CD14-positive monocyte (primary cell): Measurements from ENCODE around the gene FOXE3. TPM values are rescaled to one million over a fixed set of nuclear protein-coding genes. Genes with fewer than 3 reads are reported as not detected.

Experiments used
- DNase-seq, 3 donors: peaks; one replicate each; pipeline ENCODE4 v3.0.0-alpha.2; 2011 to 2022
- H2AFZ ChIP-seq: 2 replicates; pipeline ENCODE4 v1.6.0; 2012; ENCODE audit warnings: mild to moderate bottlenecking, low read depth, low read length, inconsistent platforms; ENCODE audit not compliant: insufficient read depth, poor library complexity, severe bottlenecking
- H3K27ac ChIP-seq, 2 donors: 1 replicate in 1 of 2; 2 replicates in 1 of 2; pipeline ENCODE4 v1.5.1; 2012 to 2013; ENCODE audit warnings: low read length in 2 of 2, control low read depth in 1 of 2, inconsistent platforms in 1 of 2, low read depth in 1 of 2, mild to moderate bottlenecking in 1 of 2
- H3K27me3 ChIP-seq, 2 donors: one replicate each; pipeline versions ENCODE4 v1.6.0 to v1.6.1; 2011 to 2013; ENCODE audit warnings: low read length in 2 of 2; ENCODE audit not compliant: control insufficient read depth in 2 of 2, insufficient read depth in 2 of 2
- H3K36me3 ChIP-seq, 2 donors: replicated peaks in 1 of 2; 1 replicate in 1 of 2; 2 replicates in 1 of 2; pipeline versions ENCODE4 v1.5.1 to v1.6.1; 2012 to 2013; ENCODE audit warnings: low read length in 2 of 2, control low read depth in 1 of 2, inconsistent platforms in 1 of 2, mild to moderate bottlenecking in 1 of 2; ENCODE audit not compliant: insufficient read depth in 2 of 2, control insufficient read depth in 1 of 2
- H3K4me1 ChIP-seq, 2 donors: 1 replicate in 1 of 2; 2 replicates in 1 of 2; pipeline versions ENCODE4 v1.5.1 to v1.6.1; 2012 to 2013; ENCODE audit warnings: low read length in 2 of 2, control low read depth in 1 of 2, inconsistent platforms in 1 of 2, mild to moderate bottlenecking in 1 of 2, moderate library complexity in 1 of 2; ENCODE audit not compliant: insufficient read depth in 2 of 2, control insufficient read depth in 1 of 2
- H3K4me2 ChIP-seq: replicated peaks from 2 replicates; pipeline ENCODE3; 2012; ENCODE audit warnings: low read length, moderate library complexity, mild to moderate bottlenecking; ENCODE audit not compliant: poor library complexity, severe bottlenecking; ENCODE audit errors: extremely low read depth
- H3K4me3 ChIP-seq, 3 experiments: fragments of 200-600 bp in 1 of 3; sonication (generic) in 1 of 3; replicated peaks in 1 of 3; 1 replicate in 2 of 3; 2 replicates in 1 of 3; pipeline ENCODE4 v1.5.1; 2011 to 2013; ENCODE audit warnings: low read length in 3 of 3, mild to moderate bottlenecking in 3 of 3, control low read depth in 2 of 3, low read depth in 2 of 3, inconsistent platforms in 1 of 3, moderate library complexity in 1 of 3
- H3K79me2 ChIP-seq: 2 replicates; pipeline ENCODE4 v1.6.0; 2012; ENCODE audit warnings: mild to moderate bottlenecking, control low read depth, inconsistent platforms, low read length, moderate library complexity; ENCODE audit not compliant: insufficient read depth
- H3K9ac ChIP-seq: 2 replicates; pipeline ENCODE4 v1.6.0; 2017; ENCODE audit warnings: low read length, mild to moderate bottlenecking; ENCODE audit not compliant: insufficient read depth, poor library complexity, severe bottlenecking
- H3K9me3 ChIP-seq, 2 donors: replicated peaks in 1 of 2; 1 replicate in 1 of 2; 2 replicates in 1 of 2; pipeline versions ENCODE4 v1.5.1 to v1.6.1; 2012 to 2013; ENCODE audit warnings: low read length in 2 of 2, control low read depth in 1 of 2; ENCODE audit not compliant: control insufficient read depth in 1 of 2, insufficient read depth in 1 of 2
- H4K20me1 ChIP-seq: 2 replicates; pipeline ENCODE4 v1.6.0; 2012; ENCODE audit warnings: mild to moderate bottlenecking, low read length, control low read depth, moderate library complexity; ENCODE audit not compliant: insufficient read depth
- H3K27ac Mint-ChIP-seq, 7 donors: one replicate each; pipeline ENCODE4 v1.8.0; 2020; ENCODE audit warnings: mild to moderate bottlenecking in 7 of 7, mixed read lengths in 7 of 7, moderate library complexity in 6 of 7, inconsistent platforms in 2 of 7
- H3K27me3 Mint-ChIP-seq, 3 donors: one replicate each; pipeline ENCODE4 v1.8.0; 2021 to 2022; ENCODE audit warnings: low read depth in 3 of 3, mild to moderate bottlenecking in 3 of 3, mixed read lengths in 3 of 3, moderate library complexity in 3 of 3, inconsistent platforms in 1 of 3
- H3K36me3 Mint-ChIP-seq, 2 donors: one replicate each; pipeline ENCODE4 v1.8.0; 2020; ENCODE audit warnings: mixed read lengths in 2 of 2, inconsistent platforms in 1 of 2, mild to moderate bottlenecking in 1 of 2
- H3K4me1 Mint-ChIP-seq: one replicate; pipeline ENCODE4 v1.8.0; 2020; ENCODE audit warnings: mild to moderate bottlenecking, mixed read lengths
- H3K4me3 Mint-ChIP-seq, 2 donors: one replicate each; pipeline ENCODE4 v1.8.0; 2020; ENCODE audit warnings: mild to moderate bottlenecking in 2 of 2, mixed read lengths in 2 of 2, moderate library complexity in 1 of 2
- H3K9me3 Mint-ChIP-seq, 7 donors: one replicate each; pipeline ENCODE4 v1.8.0; 2020 to 2022; ENCODE audit warnings: mixed read lengths in 7 of 7, mild to moderate bottlenecking in 6 of 7, moderate library complexity in 6 of 7, inconsistent platforms in 2 of 7
- CTCF ChIP-seq: fragments of 200-600 bp; IDR thresholded peaks from one replicate; pipeline ENCODE4 v1.8.0; 2022; ENCODE audit warnings: antibody characterized with exemption, mild to moderate bottlenecking
- WGBS: methylation state at CpG from one replicate; pipeline ENCODE4 v1.1.5; 2013; ENCODE audit warnings: missing lambda C conversion rate; ENCODE audit not compliant: insufficient coverage; 5-methylcytosine and 5-hydroxymethylcytosine counted together
- intact Hi-C, 2 donors: fragments of 100-400 bp; cut with micrococcal nuclease; formaldehyde crosslinking; loops; one replicate each; pipeline versions ENCODE4 v1.15.0 to v1.15.1; 2023
- polyA plus RNA-seq, 3 donors: library from polyadenylated mRNA; depleted of rRNA in 1 of 3; unstranded in 2 of 3; stranded (reverse) in 1 of 3; fragments of 300-500 nt in 2 of 3; fragments of >200 nt in 1 of 3; fragmentation: Illumina TruSeq in 2 of 3; gene quantifications; 1 replicate in 2 of 3; 2 replicates in 1 of 3; pipeline ENCODE4 v1.2.3, GENCODE V29; 2012 to 2021

The FOXE3 gene
- polyA plus RNA-seq, 3 donors = not detected

DNA sequence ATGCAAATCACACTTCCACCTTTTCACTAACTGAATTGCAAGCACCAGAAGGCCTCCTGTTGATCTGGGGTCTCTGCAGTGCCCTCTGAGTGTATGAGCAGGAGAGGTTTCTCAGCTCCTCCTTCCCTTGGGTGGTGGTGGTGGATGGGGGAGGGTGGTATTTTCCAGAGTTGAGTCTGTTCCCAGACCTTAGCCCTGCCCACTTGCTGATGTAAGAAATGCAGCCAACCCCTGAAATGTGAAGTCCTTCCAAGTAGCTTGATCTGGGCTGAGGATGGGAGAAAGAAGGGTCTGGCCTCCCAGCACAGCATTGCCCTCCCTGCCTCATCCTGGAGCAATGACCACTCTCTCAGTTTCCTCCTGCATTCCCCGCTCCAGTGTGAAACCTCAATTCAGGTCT is 15.4 kb downstream of the FOXE3 start:
- Mint-ChIP-seq H3K27me3 (peaks cover 52 to 64% (median 59%) of the 10 kb centered on the region in 3 donors), H3K9me3 (peaks cover 0 to 33% (median 27%) of the 10 kb centered on the region in 7 donors), H3K4me3 (peak overlapping the region in 1 of 2 donors; percentile 87), H3K27ac (peak overlapping the region in 1 of 7 donors; percentile 69), H3K36me3 (peaks cover 25 to 36% of the 10 kb centered on the region in 2 donors), H3K4me1 (peaks cover 42% of the 10 kb centered on the region)
- TF ChIP-seq CTCF = no peak
- H3K4me2 ChIP-seq = peak overlapping the region; percentile 70
- peaks cover 22% of the 10 kb centered on the region for H4K20me1 ChIP-seq
- H3K9me3 ChIP-seq = peaks cover 6 to 22% of the 10 kb centered on the region in 2 donors
- intact Hi-C loops = loop anchor here (5.0 to 10.0 kb wide), 3 partner anchors 199 to 293 kb away; partner anchors contain the start of gene TAL1 (in 1 of the 2)
- no peak overlapping the region for H2AFZ ChIP-seq
- no peaks in the 10 kb centered on the region for H3K79me2 ChIP-seq
- DNase-seq = no peak
- no peak overlapping the region for H3K4me3 ChIP-seq
- H3K36me3 ChIP-seq = no peaks in the 10 kb centered on the region
- WGBS = no CpG with 5 or more reads among the region's 1 CpG
- H3K27me3 ChIP-seq = peaks cover 40 to 48% of the 10 kb centered on the region in 2 donors
- no peak overlapping the region for H3K27ac ChIP-seq
- H3K4me1 ChIP-seq = peaks cover 41 to 43% of the 10 kb centered on the region in 2 donors
- H3K9ac ChIP-seq = no peak overlapping the region

DNA sequence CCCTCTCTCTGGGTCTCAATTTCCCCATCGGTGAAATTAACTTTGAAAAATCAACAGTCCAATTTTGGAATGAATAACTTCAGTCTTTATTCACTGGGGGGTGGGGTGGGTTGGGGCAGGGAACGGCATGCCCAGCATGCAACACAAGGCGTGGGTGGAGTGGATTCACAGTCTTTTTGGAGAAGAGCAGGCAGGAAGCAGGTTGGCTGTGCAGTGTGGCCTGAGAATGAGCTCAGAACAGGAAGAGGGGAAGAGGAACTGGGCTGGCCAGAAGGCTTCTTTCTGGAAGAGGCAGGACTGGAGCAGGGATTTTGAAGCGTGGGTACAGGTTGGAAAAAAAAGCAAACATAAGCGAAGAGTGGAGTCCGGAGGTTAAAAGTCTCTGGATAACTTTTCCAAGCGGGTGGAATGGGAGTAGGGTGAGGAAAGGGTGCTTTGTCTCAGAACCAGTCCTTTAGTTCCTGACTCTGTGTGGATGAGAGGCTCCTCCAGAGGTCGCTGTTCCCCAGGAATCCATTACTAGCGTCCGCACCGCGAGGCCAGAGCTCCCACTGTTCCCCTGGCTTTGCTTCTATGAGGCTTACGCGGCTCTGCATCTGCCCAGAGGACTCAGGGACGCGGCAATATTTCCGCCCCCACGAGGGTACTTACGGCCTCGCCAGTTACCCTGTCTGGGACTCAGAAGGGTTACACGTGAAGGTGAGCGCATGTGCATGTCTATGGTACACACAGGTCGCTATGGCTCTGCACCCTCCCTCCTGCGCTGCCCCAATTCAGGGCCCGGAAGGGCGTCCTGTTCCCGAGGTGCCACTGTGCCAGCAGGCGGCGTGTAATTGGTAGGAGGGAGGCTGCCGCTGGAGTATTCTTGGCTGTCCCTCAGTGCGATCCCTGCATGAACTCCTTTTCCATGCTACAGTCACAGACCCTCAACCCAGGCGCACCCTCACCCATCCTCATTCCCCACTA is 16.3 kb downstream of the FOXE3 start:
- peak overlapping the region in 2 of 3 experiments; percentile 11 to 68 for H3K4me3 ChIP-seq
- H3K9me3 Mint-ChIP-seq = peaks cover 0 to 34% (median 27%) of the 10 kb centered on the region in 7 donors
- no peak overlapping the region for H3K9ac ChIP-seq
- peak overlapping the region in 5 of 7 donors; percentile 13 to 69 (median 30) for H3K27ac Mint-ChIP-seq
- WGBS = 6% methylated on average over 23 of the region's 32 CpGs
- H3K4me2 ChIP-seq = peak overlapping the region; percentile 70
- peak overlapping the region; percentile 47 for H2AFZ ChIP-seq
- peak overlapping the region; percentile 74 to 87 for H3K4me3 Mint-ChIP-seq
- peaks cover 25 to 36% of the 10 kb centered on the region in 2 donors for H3K36me3 Mint-ChIP-seq
- no peaks in the 10 kb centered on the region for H3K79me2 ChIP-seq
- H3K27ac ChIP-seq = no peak overlapping the region
- DNase-seq = peak; percentile 48 to 60 (median 59)
- intact Hi-C loops = loop anchor here (5.0 to 10.0 kb wide), 3 partner anchors 200 to 292 kb away; partner anchors contain the start of gene TAL1 (in 1 of the 2)
- H3K4me1 ChIP-seq = peaks cover 45 to 51% of the 10 kb centered on the region in 2 donors
- H3K27me3 Mint-ChIP-seq = peaks cover 56 to 65% (median 61%) of the 10 kb centered on the region in 3 donors
- H3K4me1 Mint-ChIP-seq = peaks cover 47% of the 10 kb centered on the region
- peaks cover 6 to 22% of the 10 kb centered on the region in 2 donors for H3K9me3 ChIP-seq
- H3K36me3 ChIP-seq = no peaks in the 10 kb centered on the region
- H3K27me3 ChIP-seq = peaks cover 41 to 52% of the 10 kb centered on the region in 2 donors
- TF ChIP-seq CTCF = peak; percentile 83
- peaks cover 22% of the 10 kb centered on the region for H4K20me1 ChIP-seq
